RPMI7951 (cell line): ENCODE results near the gene PCGF3. TPM values are rescaled to one million over a fixed set of nuclear protein-coding genes. Genes with fewer than 3 reads are reported as not detected.

Experiments used
- DNase-seq: peaks from one replicate; pipeline ENCODE4 v3.0.0-alpha.2; 2012; ENCODE audit warnings: low read depth
- total RNA-seq: library from RNA; depleted of rRNA; stranded (reverse); fragments of >200 nt; shearing (Covaris generic); gene quantifications from 2 replicates; pipeline ENCODE4 v1.2.3, GENCODE V29; 2014

Gene PCGF3
- total RNA-seq, 1 experiment from 2014 or later, result 18.7 TPM

DNA sequence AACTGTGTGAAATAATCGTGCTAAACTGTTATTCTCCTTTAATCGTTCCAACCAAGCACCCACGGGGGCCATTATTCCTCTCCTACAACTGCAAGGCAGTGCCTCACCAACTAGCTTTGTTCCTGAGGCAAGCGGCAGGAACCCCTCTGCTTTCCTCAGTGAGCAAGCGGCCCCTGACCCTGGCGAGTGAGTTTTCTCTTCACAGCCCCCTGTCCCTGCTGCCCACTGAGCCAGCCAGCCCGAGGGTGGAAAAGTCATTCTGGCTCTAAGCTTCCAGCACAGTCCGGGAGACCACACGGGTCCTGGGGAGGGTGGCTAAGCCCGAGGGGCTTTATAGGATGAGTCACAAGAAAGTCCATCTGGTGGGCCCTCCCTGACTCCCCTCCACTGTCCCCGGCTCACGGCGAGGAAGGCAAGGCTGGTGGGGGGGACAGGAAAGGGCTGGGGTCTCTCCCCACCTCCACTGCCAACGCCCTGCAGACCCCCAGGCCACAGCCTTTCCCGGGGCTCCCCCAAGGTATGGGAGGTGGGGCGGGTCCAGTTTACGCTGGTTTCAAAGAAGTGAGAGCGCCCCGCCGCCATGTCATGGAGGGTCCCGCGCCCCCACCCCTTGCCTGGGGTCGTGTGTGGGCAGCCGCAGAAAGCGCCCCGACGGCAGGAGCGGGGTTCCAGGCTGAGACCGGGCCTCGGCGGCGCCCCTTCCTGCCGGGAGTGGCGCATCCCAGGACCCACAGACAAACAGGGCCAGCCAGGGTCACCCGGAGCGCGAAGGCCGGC is 75.3 kb downstream of the PCGF3 start:
- peak; percentile 52 for DNase-seq

DNA sequence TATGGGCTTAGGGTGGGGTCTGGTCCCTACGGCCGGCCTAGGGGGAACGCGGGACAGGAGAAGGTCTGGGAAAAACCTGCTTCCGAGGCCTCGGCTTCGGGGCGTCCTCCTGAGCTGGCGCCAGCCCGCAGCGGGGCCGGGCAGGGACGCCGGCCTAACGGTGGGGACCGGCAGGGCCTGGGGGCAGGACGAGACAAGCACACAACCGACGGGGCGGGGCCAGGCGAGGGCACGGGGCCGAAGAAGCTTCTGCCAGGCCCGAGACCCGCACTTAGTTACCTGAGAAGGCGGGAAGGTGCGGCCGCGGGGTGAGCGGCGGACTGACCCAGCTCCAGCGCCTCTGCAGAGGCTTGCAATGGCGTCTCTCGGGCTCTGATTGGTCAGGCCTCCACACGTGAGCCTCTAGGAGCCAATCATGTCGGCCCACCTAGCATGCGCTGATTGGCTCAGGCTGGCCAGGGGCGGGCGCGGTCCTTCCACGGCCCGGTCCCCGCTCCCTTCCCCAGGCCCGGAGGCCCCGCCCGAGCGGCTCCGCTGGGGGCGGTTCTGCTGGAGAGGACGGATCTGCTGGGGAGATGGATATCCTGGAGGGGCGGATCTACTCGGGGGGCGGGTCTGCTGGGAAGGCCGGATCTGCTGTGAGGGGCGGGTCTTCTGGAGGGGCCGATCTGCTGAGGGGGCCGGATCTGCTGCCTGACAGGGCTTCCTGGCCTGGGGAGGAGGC is 76.0 kb downstream of the PCGF3 start:
- peak; percentile 97 for DNase-seq

DNA sequence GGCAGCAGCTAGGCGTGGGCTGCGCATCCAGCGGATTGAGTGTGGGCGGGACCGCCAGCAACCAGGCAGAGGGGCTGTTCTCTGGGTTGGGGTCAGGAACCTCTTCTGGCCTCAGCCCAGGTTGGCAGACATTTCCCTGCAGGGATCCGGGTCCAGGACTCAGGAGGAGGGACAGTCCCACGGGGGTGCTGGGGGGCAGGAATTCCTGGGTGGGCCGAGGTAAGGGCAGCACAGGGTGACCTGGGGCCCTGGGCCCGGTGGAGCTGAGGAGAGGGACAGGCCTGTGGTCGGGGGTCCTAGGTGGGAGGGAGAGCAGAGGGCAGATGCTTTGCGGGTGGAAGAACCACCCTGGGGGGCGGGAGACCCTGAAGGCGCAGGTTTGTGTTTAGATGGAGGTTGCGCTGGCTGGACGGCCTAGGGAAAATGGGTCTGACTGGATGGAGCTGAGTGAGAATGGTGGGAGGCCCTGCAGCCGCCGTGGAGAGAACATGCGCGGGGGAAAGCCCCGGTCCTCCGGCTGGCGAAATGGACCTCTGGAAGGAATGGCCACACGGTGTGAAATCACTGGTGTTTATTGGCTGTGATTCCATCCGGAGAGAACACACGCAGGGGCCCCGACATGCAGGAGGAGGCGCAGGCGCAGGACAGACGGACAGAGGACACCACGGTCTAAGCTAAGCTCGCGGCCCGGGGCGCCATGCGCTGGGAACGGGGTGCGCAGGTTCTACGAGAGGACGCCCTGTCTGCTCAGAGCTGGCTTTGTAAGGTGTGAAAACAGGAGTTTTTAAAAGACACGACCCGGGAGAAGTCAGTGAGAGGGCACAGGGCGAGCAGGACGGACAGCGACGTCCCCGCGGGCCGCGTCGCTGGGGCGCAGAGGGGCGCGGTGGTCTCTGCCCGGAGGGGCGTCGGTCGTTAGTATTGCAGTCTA is 79.0 kb downstream of the PCGF3 start:
- no peak for DNase-seq

DNA sequence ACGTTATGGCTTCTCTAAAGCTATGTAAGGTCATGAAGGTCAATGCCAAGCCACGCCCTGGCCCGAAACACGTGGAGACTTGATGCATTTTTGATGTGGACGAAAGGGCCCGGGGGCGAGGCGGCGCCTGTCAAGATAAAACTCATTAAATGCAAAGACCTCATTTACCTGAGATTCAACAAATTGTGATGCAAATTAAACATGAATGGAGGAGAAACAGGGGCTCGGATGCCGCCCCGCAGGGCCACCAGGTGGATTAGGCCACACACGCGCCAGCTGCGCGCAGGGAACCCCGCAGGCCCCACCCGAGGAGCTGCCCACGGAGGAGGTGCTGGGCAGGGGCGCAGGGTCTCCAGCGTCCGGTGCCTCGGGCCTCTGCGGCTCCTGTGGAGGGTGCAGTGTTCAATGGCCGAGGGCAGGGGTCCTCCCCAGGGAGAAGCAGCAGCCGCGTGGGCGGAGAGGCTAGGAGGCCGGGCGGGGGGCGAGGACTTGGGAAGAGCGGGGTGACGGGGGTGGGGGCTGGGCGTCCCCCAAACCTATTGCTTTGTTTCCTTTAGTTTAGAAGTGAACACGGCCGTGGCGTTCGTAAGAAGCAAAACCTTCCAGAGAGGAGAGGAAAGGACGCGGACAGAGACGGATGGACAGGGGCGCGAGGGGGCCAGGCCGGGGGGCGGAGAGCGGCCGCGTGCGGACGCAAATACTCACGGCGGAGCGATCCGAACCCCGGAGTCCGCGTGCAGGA is 79.9 kb downstream of the PCGF3 start:
- DNase-seq, result no peak

DNA sequence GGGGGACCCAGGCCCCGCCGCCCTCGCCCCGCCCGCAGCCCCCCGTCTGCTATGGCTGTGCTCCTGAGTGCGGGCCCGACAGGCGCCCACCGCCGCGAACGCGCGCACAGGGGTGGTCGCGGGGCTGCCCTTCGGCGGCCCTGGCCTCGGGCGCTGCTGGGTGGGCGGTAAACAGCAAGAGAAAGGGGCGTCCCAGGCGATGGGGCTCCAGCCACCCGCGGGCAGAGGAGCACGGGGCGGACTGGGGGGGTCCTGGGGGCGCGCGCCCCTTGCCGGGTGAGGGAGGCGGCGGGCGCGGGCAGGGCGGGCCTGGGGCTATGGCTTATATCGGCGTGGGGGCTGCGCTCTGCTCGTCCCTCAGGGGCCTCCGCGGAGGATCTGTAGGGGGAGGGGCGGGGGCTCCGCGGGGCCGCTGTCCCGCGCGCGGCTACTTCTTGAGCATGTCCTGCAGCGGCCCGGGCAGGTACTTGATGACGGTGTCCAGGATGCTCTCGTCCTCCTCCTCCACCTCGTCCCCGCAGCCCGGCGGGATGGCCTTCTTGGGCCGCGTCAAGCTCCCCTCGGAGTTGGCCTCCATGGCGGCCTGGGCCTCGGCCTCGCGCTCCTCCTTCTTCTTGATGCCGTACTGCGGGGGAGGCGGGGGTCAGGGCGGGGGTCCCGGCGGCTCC is 80.6 kb downstream of the PCGF3 start:
- no peak for DNase-seq

DNA sequence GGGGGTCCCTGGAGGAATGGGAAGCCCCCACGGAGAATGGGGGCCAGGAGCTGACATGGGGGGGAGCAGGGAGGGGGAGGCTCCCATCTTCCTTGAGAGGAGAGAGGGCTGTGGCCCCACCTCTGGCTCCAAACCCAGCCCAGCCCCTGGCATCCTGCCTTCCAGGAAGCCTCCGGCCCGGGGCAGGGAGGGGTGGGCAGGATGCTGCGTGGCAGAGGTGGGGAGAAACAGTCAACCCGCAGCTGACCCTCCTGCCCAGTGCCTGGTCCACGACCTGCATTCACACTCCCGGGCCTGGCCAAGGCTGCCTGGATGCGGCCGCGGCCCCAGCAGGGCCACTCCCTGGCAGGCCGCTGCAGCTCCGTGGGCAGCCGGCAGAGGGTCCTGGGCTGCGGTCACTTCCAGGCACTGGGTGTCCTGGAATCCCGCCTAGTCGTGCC is 81.2 kb downstream of the PCGF3 start:
- DNase-seq, result no peak

DNA sequence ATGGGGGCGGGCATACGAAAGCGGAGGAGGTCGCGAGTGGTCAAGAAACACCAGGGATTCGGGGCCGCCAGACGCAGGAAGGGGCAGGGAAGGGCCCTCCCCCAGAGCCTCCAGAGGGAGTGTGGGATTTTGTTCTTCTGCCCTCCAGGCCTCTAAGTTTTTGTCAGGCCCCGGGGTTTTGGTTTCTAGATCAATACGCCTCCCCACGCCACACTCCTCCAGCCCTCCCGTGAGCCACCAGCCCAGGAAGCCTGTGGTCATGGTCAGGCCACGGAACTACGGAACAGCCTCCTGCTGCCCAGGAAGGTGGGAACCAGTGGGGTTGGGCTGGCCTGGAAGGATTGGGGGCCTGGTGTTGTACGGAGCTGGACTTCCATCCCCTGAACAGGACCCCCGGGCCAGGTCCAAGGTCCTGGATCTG is 81.9 kb downstream of the PCGF3 start:
- DNase-seq, result no peak

DNA sequence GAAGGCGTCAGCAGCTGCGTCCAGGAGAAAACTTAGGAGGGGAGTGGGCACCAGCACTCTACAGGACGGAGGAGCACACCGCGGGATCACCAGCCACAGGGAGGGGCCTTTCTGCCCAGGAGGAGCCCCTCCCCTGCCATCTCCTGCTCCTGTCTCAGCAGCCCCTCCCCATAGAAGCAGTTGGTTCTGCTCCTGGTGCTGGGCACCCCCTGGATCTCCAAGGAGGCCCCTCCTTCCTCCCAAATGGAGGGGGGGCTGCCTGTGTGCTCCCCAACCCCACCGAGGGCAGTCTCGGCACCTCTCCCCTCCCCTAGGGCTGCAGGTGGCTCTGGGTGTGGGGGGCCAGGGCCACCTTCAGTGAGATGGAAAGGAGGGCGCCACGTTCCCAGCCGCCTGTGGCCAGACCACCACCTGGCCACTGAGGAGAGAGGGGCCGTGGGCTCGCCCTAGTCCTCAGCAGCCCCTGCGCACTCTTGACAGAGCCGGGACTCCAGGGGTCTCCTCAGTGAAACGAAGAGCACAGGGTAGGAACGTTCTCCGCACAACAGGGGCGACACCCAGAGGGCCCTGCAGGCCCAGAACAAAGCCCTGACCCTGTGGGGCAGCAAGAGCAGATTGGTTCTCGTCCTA is 82.5 kb downstream of the PCGF3 start:
- DNase-seq, result no peak

DNA sequence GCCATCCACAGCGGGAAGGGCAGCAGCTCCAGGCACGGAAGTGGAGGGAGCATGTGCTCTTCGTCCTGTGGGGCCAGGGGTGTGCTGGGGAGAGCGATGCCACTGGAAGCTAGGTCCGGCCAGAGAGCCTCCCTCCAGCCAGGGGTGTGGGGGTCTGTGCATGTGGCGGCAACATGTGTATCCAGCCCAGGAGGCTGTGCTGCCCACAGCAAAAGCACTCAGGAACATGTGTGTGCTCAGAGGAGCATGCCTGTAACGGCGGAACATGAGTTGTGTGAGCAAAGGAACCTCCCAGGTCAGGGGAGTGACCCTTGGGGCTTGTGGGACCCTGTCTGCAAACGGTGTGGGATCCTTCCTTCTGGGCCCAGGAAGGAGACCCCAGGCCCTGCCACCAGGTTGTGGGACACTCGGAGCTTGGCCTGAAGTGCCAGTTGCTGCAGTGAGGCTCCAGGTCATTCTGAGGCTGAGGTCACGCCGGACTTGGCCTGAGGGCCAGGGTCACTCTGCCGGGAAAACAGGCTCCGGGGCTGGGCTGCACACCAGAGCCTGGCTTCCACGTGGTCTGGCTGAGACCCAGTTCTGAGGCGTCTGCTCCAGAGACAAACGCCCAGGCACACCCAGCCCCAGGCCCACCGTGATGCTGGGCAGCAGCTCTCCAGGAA is 83.1 kb downstream of the PCGF3 start:
- no peak for DNase-seq

DNA sequence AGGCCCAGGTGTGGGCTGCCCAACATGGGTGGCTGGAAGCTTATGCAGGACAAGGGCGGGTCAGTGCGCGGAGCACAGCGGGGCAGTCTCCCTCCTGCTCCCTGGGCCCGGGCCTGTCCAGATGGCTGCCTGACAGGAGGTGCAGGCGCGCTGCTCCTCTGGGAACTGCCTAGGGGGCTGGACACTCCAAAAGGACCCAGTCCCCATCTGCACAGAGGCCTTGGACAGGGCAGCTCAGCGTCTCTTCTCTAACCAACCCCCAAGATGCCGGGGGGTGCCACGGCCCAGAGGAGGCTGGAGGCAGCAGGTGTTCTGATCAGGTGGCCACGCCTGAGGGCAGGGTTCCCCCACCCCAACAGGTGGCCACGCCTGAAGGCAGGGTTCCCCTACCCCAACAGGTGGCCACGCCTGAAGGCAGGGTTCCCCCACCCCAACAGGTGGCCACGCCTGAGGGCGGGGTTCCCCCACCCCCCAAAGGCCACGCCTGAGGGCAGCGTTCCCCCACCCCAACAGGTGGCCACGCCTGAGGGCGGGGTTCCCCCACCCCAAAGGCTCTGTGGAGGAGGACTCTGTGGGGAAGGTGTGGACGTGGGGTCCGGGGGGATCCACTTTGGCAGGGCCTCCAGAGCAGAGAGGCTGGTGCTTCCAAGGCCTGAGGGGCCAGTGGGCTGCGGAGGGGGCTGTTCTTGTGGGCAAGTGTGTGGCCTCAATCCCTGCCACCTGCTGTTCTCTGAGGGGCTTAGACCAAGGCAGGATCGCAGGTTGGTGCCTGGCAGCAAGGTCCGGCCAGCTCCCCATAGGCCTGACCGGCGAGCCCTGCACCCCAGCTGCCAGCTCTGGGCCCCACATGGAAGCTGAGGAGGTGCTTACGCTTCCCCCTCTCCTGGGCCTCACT is 84.2 kb downstream of the PCGF3 start:
- no peak for DNase-seq

DNA sequence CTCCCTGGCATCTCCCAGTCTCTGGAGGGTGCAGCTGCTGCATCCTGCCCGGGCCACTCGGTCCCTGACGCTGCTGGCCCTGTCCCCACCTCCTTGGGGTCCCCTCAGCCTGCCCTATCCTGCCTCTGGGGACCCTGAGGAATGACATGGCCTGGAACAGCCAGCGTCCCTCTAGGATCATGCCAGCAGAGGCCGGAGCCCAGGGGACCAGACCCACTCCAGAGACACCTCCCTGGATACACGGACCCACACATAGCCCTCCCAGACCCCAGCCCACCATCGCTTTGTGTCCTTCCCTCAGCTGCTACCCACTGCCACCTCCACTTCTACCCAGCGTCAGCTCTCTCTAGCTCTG is 84.8 kb downstream of the PCGF3 start:
- DNase-seq, result no peak

DNA sequence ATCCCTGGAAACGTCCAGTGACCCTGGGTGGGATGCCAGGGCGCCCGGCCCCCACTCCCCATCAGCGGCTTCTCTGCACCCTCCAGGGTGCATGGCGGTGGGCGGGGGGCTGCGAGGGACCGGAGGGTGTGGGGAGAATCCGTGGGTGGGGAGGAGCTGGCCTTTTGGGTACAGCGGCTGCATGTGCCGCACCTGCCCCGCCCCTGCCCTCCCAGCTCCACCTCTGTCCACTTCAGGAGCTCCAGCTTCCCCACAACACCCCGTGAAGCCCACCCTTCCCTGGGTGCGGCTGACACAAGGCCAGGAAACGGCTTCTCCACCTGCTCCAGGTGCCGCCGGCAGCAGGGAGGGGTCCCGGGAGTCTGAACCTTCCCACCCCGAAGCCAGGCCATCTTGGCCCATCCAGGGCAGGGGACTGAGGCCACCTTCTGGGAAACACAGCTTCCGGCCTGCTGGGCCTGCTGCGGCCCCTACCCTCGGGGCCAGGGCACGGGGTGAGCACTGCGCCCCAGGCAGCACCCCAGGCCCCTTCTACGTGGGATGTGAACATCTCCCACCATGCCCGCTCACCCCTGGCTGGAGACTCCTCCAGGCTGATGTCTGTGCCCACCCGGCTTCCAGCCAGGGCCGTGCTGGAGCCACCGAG is 85.7 kb downstream of the PCGF3 start:
- DNase-seq, result no peak

DNA sequence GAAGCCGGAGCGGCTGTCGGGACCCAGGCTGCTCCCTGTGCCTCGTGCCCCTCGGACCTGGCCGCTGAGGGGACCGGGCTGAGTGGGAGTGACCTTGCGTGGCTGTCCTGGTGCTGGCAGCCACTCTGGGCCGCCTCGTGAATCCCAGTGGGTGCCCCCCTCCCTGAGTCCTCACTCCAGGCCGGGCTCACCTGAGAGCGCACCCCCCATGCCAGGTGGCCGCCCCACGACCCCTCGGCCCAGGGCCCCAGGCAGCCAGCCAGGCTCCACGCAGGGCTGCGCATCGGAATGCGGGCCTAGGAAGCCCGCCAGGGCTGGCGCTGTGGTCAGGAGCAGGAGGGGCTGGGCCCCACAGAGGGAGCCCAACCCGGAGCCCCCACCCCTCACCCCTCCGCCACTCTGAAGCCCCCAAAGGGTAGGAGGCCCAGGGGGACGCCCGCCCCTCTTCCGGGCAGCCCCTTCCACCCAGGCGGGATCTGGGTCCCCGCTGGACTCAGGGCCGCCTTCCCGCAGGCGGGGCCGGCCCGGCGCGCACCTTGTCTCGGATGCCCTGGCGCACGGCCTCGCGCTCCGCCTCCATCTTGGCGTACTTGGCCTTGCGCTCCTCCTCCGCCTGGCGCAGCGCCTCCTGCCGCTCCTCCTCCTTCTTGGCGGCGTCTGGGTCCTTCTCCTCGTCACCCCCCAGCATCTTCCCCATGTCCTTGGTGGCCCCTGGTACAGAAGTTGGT is 86.4 kb downstream of the PCGF3 start:
- DNase-seq, result no peak

DNA sequence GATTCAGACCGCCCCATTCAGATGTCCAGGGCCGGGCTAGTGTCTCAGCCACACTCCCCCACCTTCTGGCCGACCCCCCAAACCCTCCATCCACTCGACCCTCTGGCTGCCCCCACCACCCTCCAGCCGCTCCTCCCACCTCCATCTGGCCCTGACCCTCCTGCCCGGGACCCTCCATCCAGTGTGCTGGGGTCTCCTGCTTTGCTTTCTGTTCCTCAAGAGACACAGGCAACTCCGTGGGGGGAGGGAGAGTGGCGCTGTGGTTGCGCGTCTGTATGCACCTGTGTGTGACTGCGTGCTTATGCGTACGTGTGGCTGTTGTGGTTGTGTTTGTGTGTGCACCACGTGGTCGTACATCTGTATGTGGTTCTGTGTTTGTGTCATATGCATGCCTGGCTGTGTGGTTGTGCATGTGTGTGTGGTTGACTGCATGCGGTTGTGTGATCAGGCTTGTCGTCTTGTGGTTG is 87.0 kb downstream of the PCGF3 start:
- DNase-seq, result no peak

DNA sequence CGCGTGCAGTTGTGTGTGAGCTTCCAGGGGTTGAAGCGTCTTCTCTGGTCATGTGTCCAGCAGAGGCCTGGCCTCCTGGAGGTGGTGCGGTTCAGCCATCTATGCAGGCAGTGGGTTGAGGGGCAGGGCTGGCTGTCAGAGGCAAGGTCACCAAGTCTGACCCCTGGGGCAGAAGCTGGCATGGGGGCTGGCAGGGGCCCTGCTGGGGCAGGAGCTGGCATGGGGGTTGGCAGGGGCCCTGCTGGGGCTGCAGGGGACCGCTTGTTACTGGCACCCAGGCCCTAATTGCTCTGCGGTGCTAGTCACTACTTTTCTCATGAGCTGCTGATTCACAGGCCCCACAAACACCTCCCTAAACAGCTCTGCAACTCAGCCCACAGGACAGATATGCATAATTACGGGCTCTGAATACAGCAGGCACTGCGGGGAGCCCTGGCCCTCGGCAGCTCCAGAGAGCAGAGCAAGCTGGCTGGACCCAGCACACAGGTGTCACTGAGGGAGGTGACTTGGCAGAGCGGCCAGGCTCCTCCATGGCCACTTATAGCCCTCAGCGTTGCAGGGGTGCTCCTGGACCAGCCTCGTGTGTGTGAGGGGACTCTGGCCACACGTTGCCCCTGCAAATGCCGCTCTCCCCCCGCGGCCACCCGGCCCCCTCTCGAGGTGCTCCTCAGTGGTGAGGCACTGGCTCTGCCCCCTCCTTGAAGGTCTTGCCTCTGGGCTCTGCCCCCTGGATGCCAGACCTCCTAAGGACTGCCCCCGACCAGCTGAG is 87.6 kb downstream of the PCGF3 start:
- no peak for DNase-seq

DNA sequence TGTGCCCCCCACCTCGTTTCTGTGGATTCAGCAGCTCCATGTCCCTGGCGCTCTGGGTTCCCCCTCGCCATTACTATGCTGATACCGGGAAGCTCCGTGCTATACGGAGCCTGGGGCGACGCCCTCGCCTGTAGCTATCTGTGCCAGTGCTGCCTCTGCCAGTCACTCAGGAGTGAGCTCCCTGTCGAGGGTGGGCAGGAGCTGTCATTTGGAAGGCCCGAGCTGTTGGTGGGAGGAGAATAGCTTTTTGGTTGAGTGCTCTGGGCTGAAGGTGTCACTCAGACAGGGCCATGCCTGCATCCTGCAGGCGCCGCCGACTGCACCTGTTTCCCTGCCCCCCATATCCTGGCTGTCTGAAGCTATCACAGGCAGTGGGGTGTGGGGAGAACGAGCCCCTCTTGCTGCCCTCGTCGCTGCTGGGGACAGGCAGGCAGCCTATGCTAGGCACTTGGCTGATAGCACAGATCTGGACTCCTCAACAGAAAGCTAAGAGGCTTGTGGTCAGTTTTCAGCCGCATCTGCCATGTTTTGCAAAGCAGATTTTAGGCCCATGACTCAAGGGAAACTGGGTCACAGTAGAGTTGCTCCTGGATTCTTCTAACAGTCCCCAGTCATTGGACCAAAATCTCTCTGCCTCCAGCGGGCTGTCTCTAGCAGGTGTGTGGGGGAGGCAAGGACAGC is 88.4 kb downstream of the PCGF3 start:
- DNase-seq, result no peak
